SH-SY5Y (cell line): Measurements from ENCODE around the gene PDE4D.

Experiments used
- GATA2 ChIP-seq: IDR thresholded peaks from 2 replicates; pipeline ENCODE4 v1.6.1; 2011; ENCODE audit warnings: mild to moderate bottlenecking, low read depth, low read length
- GATA3 ChIP-seq: IDR thresholded peaks from 2 replicates; pipeline ENCODE4 v1.6.1; 2011; ENCODE audit warnings: low read depth, mild to moderate bottlenecking, low read length, moderate library complexity

DNA sequence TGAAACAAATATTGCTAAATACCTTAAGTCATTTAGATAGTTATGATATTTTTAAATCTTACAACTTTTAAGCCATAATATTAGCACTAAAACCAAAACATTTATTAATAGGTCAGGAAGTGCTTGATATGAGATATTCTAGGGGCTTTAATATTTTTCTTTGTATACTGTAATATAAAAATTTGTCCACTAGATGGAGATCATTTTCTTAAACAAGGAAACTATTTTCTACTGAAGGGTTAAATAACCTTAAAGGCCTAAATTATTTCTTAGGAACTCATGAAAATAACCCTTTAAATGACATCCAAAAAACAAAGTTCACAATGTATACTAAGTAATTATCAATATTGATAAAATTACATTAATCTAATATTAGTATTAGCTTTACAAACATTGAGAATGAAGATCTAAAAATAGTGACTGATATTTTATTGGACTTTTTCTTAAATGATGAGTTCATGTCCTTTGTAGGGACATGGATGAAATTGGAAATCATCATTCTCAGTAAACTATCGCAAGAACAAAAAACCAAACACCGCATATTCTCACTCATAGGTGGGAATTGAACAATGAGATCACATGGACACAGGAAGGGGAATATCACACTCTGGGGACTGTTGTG, 675.0 kb downstream of the PDE4D start:
- TF ChIP-seq GATA2 = no peak
- no peak for TF ChIP-seq GATA3
